ENCODE data around the gene BTC. TPM values are rescaled to one million over a fixed set of nuclear protein-coding genes. Genes with fewer than 3 reads are reported as not detected.
A peak's percentile ranks its signal among the peaks of the same experiment; 100 is the strongest.

BTC gene
- polyA plus RNA-seq (2013, experiment 1 of 2) = 0.39 TPM
- 0.54 TPM for polyA plus RNA-seq (2013, experiment 2 of 2)

DNA sequence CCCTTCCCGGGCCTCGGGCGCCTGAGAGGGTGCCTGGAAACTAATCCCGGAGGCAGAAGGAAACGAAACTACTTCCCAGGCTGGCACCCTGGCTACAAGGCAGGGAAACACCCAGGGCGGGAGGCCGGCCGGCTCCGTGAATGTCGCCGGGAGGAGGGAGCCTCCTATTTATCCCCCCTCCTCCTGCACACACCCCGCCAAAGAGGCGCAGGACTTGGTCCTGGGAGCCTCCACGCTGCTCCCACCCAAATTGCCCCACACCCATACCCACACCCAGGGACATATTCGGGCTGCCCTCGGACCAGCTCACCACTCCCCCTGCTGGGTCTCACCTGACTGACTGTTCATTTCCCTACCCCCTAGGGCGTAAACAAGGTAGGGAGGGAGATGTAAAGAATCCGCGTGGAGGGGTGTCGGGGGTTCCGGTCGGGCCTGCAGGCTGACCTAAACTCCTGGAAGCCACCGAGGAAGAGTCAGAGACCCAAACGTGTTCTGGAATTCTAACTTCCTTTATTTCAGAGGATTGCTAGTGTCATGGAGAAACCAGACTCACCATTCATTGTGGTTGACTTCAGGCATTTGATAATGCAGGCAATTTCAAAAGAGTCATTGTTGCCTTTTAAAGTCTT is at the start of gene BTC:
BTC (minus strand) TSS at position 142 of the 629 bp plus-strand sequence. CDS start 198 bp downstream, outside the sequence.
- H3K9ac ChIP-seq (ENCODE audit: low read depth, low read length, poor library complexity) = peak within 1 kb of the TSS; percentile 90
- DNase-seq (ENCODE audit: low spot score) = peak; percentile 18
- no peak within 1 kb of the TSS for H4K8ac ChIP-seq (ENCODE audit: low read depth, low read length)
- no peaks in the 10 kb centered on the region for H3K36me3 ChIP-seq (replicated peaks in 1 of 2; ENCODE audit: control insufficient read depth in 2 of 2, insufficient read depth in 2 of 2, low read length in 2 of 2)
- no peaks in the 10 kb centered on the region for H3K79me1 ChIP-seq (ENCODE audit: low read depth, low read length)
- no peaks in the 10 kb centered on the region for H3K9me3 ChIP-seq (replicated peaks in 1 of 2; ENCODE audit: control insufficient read depth in 2 of 2, insufficient read depth in 1 of 2, low read depth in 1 of 2, low read length in 2 of 2)
- H3K27ac ChIP-seq (replicated peaks; ENCODE audit: low read length) = no peak within 1 kb of the TSS
- peak within 1 kb of the TSS; percentile 83 for H2AFZ ChIP-seq (ENCODE audit: low read length)
- H3K14ac ChIP-seq (ENCODE audit: low read length) = no peak within 1 kb of the TSS
- peak within 1 kb of the TSS; percentile 99 for H2BK15ac ChIP-seq (ENCODE audit: low read length)
- no peak within 1 kb of the TSS for H2BK12ac ChIP-seq (ENCODE audit: low read length)
- peak within 1 kb of the TSS in 1 of 2 donors; percentile 78 for H3K4me3 ChIP-seq (ENCODE audit: low read length in 2 of 2)
- H2AK5ac ChIP-seq (ENCODE audit: low read depth, low read length) = no peak within 1 kb of the TSS
- no peak within 1 kb of the TSS for H3K4ac ChIP-seq (ENCODE audit: low read length)
- no CpG with 5 or more reads among the region's 24 CpGs for WGBS, 2 donors (ENCODE audit: extremely low coverage in 2 of 2, insufficient read length in 2 of 2, insufficient replicate concordance in 1 of 2)
- H2BK120ac ChIP-seq (ENCODE audit: low read depth, low read length) = no peak within 1 kb of the TSS
- H3K23ac ChIP-seq (ENCODE audit: low read depth, low read length, poor library complexity) = peak within 1 kb of the TSS; percentile 62
- peaks cover 0 to 8% of the 10 kb centered on the region in 2 donors for H3K4me1 ChIP-seq (ENCODE audit: control insufficient read depth in 2 of 2, insufficient read depth in 1 of 2, low read depth in 1 of 2, low read length in 2 of 2)
- H3K18ac ChIP-seq (ENCODE audit: low read length) = peak within 1 kb of the TSS; percentile 96
- H3K27me3 ChIP-seq (ENCODE audit: control insufficient read depth in 3 of 3, insufficient read depth in 3 of 3, low read depth in 1 of 3, low read length in 3 of 3) = peaks cover 0 to 18% (median 0%) of the 10 kb centered on the region in 3 experiments
- peak within 1 kb of the TSS; percentile 55 for H2BK5ac ChIP-seq (ENCODE audit: low read length)
- no peak within 1 kb of the TSS for H4K91ac ChIP-seq (ENCODE audit: low read depth, low read length, poor library complexity)
- H3K4me2 ChIP-seq (ENCODE audit: insufficient read depth, low read length, poor library complexity, severe bottlenecking) = peak within 1 kb of the TSS; percentile 89

DNA sequence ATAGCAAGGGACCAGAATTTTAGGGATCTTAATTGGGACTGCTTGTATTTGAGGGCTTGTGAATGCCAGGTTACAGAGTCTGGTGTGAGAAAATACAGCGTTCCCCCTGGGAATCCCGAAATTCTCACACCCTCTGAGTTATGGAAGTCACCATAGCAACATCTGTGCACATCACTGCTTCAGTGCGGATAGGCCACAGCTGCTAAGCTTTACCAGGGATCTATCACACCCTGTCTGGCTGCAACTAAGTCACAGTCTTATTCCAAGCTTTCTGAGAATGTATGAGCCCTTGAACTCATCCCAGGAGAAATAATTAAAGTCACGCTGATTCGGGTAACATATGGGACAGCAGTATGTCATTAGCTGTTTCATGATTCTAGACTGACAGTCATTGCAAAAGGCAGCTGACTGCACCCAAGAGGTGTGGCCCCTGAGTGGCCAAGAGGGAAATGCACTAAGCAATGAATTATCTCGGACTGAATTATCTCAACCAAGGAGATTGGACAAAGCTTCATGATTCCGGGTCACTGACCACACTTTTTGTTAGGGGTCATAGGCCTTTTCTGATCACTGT is 46.7 kb upstream of the BTC start:
- H3K27ac ChIP-seq (replicated peaks; ENCODE audit: low read length) = no peak overlapping the region
- no peak overlapping the region for H3K18ac ChIP-seq (ENCODE audit: low read length)
- no peak overlapping the region for H2AK5ac ChIP-seq (ENCODE audit: low read depth, low read length)
- H3K4me2 ChIP-seq (ENCODE audit: insufficient read depth, low read length, poor library complexity, severe bottlenecking) = no peak overlapping the region
- no peak overlapping the region for H2BK120ac ChIP-seq (ENCODE audit: low read depth, low read length)
- no peak overlapping the region for H2BK15ac ChIP-seq (ENCODE audit: low read length)
- H3K9me3 ChIP-seq (replicated peaks in 1 of 2; ENCODE audit: control insufficient read depth in 2 of 2, insufficient read depth in 1 of 2, low read depth in 1 of 2, low read length in 2 of 2) = no peaks in the 10 kb centered on the region
- no peak overlapping the region for H3K9ac ChIP-seq (ENCODE audit: low read depth, low read length, poor library complexity)
- no CpG with 5 or more reads among the region's 7 CpGs for whole genome bisulfite sequencing, 2 donors (ENCODE audit: extremely low coverage in 2 of 2, insufficient read length in 2 of 2, insufficient replicate concordance in 1 of 2)
- H4K8ac ChIP-seq (ENCODE audit: low read depth, low read length) = no peak overlapping the region
- no peak overlapping the region for H3K23ac ChIP-seq (ENCODE audit: low read depth, low read length, poor library complexity)
- H3K27me3 ChIP-seq (ENCODE audit: control insufficient read depth in 3 of 3, insufficient read depth in 3 of 3, low read depth in 1 of 3, low read length in 3 of 3) = no peaks in the 10 kb centered on the region
- H3K36me3 ChIP-seq (replicated peaks in 1 of 2; ENCODE audit: control insufficient read depth in 2 of 2, insufficient read depth in 2 of 2, low read length in 2 of 2) = no peaks in the 10 kb centered on the region
- H4K91ac ChIP-seq (ENCODE audit: low read depth, low read length, poor library complexity) = no peak overlapping the region
- no peaks in the 10 kb centered on the region for H3K79me1 ChIP-seq (ENCODE audit: low read depth, low read length)
- H2AFZ ChIP-seq (ENCODE audit: low read length) = no peak overlapping the region
- no peak for DNase-seq (ENCODE audit: low spot score)
- H2BK5ac ChIP-seq (ENCODE audit: low read length) = no peak overlapping the region
- no peaks in the 10 kb centered on the region for H3K4me1 ChIP-seq (ENCODE audit: control insufficient read depth in 2 of 2, insufficient read depth in 1 of 2, low read depth in 1 of 2, low read length in 2 of 2)
- no peak overlapping the region for H3K4me3 ChIP-seq (ENCODE audit: low read length in 2 of 2)
- no peak overlapping the region for H3K4ac ChIP-seq (ENCODE audit: low read length)
- H3K14ac ChIP-seq (ENCODE audit: low read length) = no peak overlapping the region
- no peak overlapping the region for H2BK12ac ChIP-seq (ENCODE audit: low read length)

DNA sequence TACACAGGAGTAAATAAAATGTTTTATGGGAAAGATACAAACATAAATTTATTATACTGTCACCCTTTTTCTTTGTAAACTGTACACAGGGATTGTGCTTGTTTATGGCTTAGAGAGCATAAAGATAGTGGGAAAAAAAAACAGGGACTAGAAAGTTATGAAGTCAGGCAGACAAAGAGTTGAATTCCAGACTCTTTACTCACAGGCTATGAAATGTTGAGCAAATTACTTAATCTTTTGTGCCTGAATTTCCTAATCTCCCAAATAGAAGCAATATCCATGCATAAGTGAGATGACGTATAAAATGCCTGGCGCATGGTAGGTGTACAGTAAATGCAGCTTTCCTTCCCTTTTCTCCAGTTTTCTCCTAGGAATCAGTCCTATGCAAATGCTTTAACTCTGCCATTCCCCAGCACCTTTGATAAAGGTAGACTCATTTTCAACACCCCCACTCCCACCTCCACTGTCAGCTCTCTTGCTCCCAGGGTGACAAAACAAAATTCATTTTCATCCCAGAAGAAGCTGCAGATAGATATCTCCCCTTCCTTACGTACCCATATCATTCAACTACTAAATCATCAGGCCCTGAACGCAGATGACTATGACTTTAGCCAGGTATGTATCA is 44.5 kb upstream of the BTC start:
- H3K9ac ChIP-seq (ENCODE audit: low read depth, low read length, poor library complexity) = no peak overlapping the region
- H2BK5ac ChIP-seq (ENCODE audit: low read length) = no peak overlapping the region
- no peak overlapping the region for H4K8ac ChIP-seq (ENCODE audit: low read depth, low read length)
- H3K27me3 ChIP-seq (ENCODE audit: control insufficient read depth in 3 of 3, insufficient read depth in 3 of 3, low read depth in 1 of 3, low read length in 3 of 3) = no peaks in the 10 kb centered on the region
- no peak overlapping the region for H3K4me2 ChIP-seq (ENCODE audit: insufficient read depth, low read length, poor library complexity, severe bottlenecking)
- H2BK120ac ChIP-seq (ENCODE audit: low read depth, low read length) = no peak overlapping the region
- H3K79me1 ChIP-seq (ENCODE audit: low read depth, low read length) = no peaks in the 10 kb centered on the region
- no peaks in the 10 kb centered on the region for H3K4me1 ChIP-seq (ENCODE audit: control insufficient read depth in 2 of 2, insufficient read depth in 1 of 2, low read depth in 1 of 2, low read length in 2 of 2)
- H3K18ac ChIP-seq (ENCODE audit: low read length) = no peak overlapping the region
- no CpG with 5 or more reads among the region's 4 CpGs for WGBS, 2 donors (ENCODE audit: extremely low coverage in 2 of 2, insufficient read length in 2 of 2, insufficient replicate concordance in 1 of 2)
- H3K36me3 ChIP-seq (replicated peaks in 1 of 2; ENCODE audit: control insufficient read depth in 2 of 2, insufficient read depth in 2 of 2, low read length in 2 of 2) = no peaks in the 10 kb centered on the region
- no peak overlapping the region for H3K27ac ChIP-seq (replicated peaks; ENCODE audit: low read length)
- no peak for DNase-seq (ENCODE audit: low spot score)
- no peak overlapping the region for H3K4me3 ChIP-seq (ENCODE audit: low read length in 2 of 2)
- H2BK12ac ChIP-seq (ENCODE audit: low read length) = no peak overlapping the region
- H3K23ac ChIP-seq (ENCODE audit: low read depth, low read length, poor library complexity) = no peak overlapping the region
- H3K14ac ChIP-seq (ENCODE audit: low read length) = no peak overlapping the region
- no peak overlapping the region for H2AK5ac ChIP-seq (ENCODE audit: low read depth, low read length)
- H4K91ac ChIP-seq (ENCODE audit: low read depth, low read length, poor library complexity) = no peak overlapping the region
- no peak overlapping the region for H3K4ac ChIP-seq (ENCODE audit: low read length)
- H2AFZ ChIP-seq (ENCODE audit: low read length) = no peak overlapping the region
- no peaks in the 10 kb centered on the region for H3K9me3 ChIP-seq (replicated peaks in 1 of 2; ENCODE audit: control insufficient read depth in 2 of 2, insufficient read depth in 1 of 2, low read depth in 1 of 2, low read length in 2 of 2)
- no peak overlapping the region for H2BK15ac ChIP-seq (ENCODE audit: low read length)

DNA sequence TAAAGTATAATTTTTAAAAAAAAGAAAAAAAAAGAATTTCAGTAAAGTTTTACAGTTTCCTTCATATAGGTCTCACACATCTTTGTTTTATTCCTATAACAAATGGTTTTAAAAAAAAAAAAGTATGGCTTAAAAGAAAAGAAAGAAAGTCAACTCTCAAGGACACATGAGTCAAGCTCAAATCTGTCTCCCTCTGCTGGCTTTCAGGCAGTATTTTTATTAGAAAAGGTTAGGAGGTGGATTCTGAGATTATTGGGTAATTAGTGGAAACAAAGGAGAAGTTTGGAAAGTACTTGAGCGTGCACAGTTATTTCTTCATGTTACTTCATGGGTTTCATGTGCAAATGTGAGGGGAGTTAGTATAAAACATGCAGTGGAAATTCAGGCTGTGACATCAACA is 36.6 kb upstream of the BTC start:
- H2AK5ac ChIP-seq (ENCODE audit: low read depth, low read length) = no peak overlapping the region
- H2BK5ac ChIP-seq (ENCODE audit: low read length) = no peak overlapping the region

More for the DNA sequence above, 36.6 kb upstream of the BTC start:
- no peak overlapping the region for H2AFZ ChIP-seq (ENCODE audit: low read length)
- no peak overlapping the region for H4K91ac ChIP-seq (ENCODE audit: low read depth, low read length, poor library complexity)
- no peaks in the 10 kb centered on the region for H3K36me3 ChIP-seq (replicated peaks in 1 of 2; ENCODE audit: control insufficient read depth in 2 of 2, insufficient read depth in 2 of 2, low read length in 2 of 2)
- H3K18ac ChIP-seq (ENCODE audit: low read length) = no peak overlapping the region
- no peaks in the 10 kb centered on the region for H3K4me1 ChIP-seq (ENCODE audit: control insufficient read depth in 2 of 2, insufficient read depth in 1 of 2, low read depth in 1 of 2, low read length in 2 of 2)
- no peak overlapping the region for H2BK12ac ChIP-seq (ENCODE audit: low read length)
- H3K23ac ChIP-seq (ENCODE audit: low read depth, low read length, poor library complexity) = no peak overlapping the region
- H3K27ac ChIP-seq (replicated peaks; ENCODE audit: low read length) = no peak overlapping the region
- no peak overlapping the region for H2BK120ac ChIP-seq (ENCODE audit: low read depth, low read length)
- H3K27me3 ChIP-seq (ENCODE audit: control insufficient read depth in 3 of 3, insufficient read depth in 3 of 3, low read depth in 1 of 3, low read length in 3 of 3) = no peaks in the 10 kb centered on the region
- no peak for DNase-seq (ENCODE audit: low spot score)
- H3K9ac ChIP-seq (ENCODE audit: low read depth, low read length, poor library complexity) = no peak overlapping the region
- H3K4me2 ChIP-seq (ENCODE audit: insufficient read depth, low read length, poor library complexity, severe bottlenecking) = no peak overlapping the region
- no peaks in the 10 kb centered on the region for H3K79me1 ChIP-seq (ENCODE audit: low read depth, low read length)
- H3K4ac ChIP-seq (ENCODE audit: low read length) = no peak overlapping the region
- no peak overlapping the region for H4K8ac ChIP-seq (ENCODE audit: low read depth, low read length)
- H2BK15ac ChIP-seq (ENCODE audit: low read length) = no peak overlapping the region
- H3K9me3 ChIP-seq (replicated peaks in 1 of 2; ENCODE audit: control insufficient read depth in 2 of 2, insufficient read depth in 1 of 2, low read depth in 1 of 2, low read length in 2 of 2) = no peaks in the 10 kb centered on the region
- H3K4me3 ChIP-seq (ENCODE audit: low read length in 2 of 2) = no peak overlapping the region
- H3K14ac ChIP-seq (ENCODE audit: low read length) = no peak overlapping the region
- no CpG with 5 or more reads among the region's 1 CpG for WGBS, 2 donors (ENCODE audit: extremely low coverage in 2 of 2, insufficient read length in 2 of 2, insufficient replicate concordance in 1 of 2)
